Naive B cell (primary cell): Measurements from ENCODE around the gene RAB26. TPM values are rescaled to one million over a fixed set of nuclear protein-coding genes. Genes with fewer than 3 reads are reported as not detected.

Source experiments
- ATAC-seq, 2 donors: fragments of 150-1000 bp; cut with Tn5 transposase; 2 replicates each; pipeline ENCODE4 v1.10.0; 2021; ENCODE audit warnings: low read depth in 2 of 2, mild to moderate bottlenecking in 2 of 2, moderate library complexity in 2 of 2
- DNase-seq: peaks from one replicate; pipeline ENCODE4 v3.0.0; 2022
- H3K27ac Mint-ChIP-seq, 6 donors: one replicate each; pipeline ENCODE4 v1.8.0; 2020 to 2022; ENCODE audit warnings: mild to moderate bottlenecking in 6 of 6, mixed read lengths in 6 of 6, moderate library complexity in 5 of 6, inconsistent platforms in 2 of 6
- H3K27me3 Mint-ChIP-seq, 3 donors: one replicate each; pipeline ENCODE4 v1.8.0; 2021 to 2022; ENCODE audit warnings: mixed read lengths in 3 of 3, mild to moderate bottlenecking in 1 of 3
- H3K36me3 Mint-ChIP-seq, 2 donors: one replicate each; pipeline ENCODE4 v1.8.0; 2020 to 2022; ENCODE audit warnings: mixed read lengths in 2 of 2, inconsistent platforms in 1 of 2, mild to moderate bottlenecking in 1 of 2
- H3K4me1 Mint-ChIP-seq, 3 donors: one replicate each; pipeline ENCODE4 v1.8.0; 2020 to 2022; ENCODE audit warnings: mixed read lengths in 3 of 3, inconsistent platforms in 1 of 3, mild to moderate bottlenecking in 1 of 3, moderate library complexity in 1 of 3
- H3K4me3 Mint-ChIP-seq, 8 donors: one replicate each; pipeline ENCODE4 v1.8.0; 2020 to 2022; ENCODE audit warnings: mild to moderate bottlenecking in 8 of 8, mixed read lengths in 8 of 8, moderate library complexity in 8 of 8, inconsistent platforms in 2 of 8
- H3K9me3 Mint-ChIP-seq, 7 donors: one replicate each; pipeline ENCODE4 v1.8.0; 2020 to 2022; ENCODE audit warnings: mixed read lengths in 7 of 7, mild to moderate bottlenecking in 5 of 7, inconsistent platforms in 2 of 7, moderate library complexity in 1 of 7
- polyA plus RNA-seq, 6 donors: library from polyadenylated mRNA; unstranded; fragments of 300-500 nt; fragmentation: Illumina TruSeq; gene quantifications; one replicate each; pipeline ENCODE4 v1.2.3, GENCODE V29; 2021; ENCODE audit warnings: low read depth in 6 of 6

RAB26 gene
- polyA plus RNA-seq, 6 donors from 2014 or later: 0.66 to 2.7 (median 1.4) TPM; not detected in 1

- H3K9me3 Mint-ChIP-seq: no peaks in the 10 kb centered on the region
- ATAC-seq (no peak), DNase-seq (no peak)
- no peak overlapping the region for H3K4me3 Mint-ChIP-seq
- no peaks in the 10 kb centered on the region for H3K27me3 Mint-ChIP-seq
- no peak overlapping the region for H3K27ac Mint-ChIP-seq
- peaks cover 0 to 7% of the 10 kb centered on the region in 2 donors for H3K36me3 Mint-ChIP-seq
- H3K4me1 Mint-ChIP-seq: no peaks in the 10 kb centered on the region
These were observed 29.1 kb downstream of the RAB26 start for GRCh38 chr16:2177561-2177960.

DNA sequence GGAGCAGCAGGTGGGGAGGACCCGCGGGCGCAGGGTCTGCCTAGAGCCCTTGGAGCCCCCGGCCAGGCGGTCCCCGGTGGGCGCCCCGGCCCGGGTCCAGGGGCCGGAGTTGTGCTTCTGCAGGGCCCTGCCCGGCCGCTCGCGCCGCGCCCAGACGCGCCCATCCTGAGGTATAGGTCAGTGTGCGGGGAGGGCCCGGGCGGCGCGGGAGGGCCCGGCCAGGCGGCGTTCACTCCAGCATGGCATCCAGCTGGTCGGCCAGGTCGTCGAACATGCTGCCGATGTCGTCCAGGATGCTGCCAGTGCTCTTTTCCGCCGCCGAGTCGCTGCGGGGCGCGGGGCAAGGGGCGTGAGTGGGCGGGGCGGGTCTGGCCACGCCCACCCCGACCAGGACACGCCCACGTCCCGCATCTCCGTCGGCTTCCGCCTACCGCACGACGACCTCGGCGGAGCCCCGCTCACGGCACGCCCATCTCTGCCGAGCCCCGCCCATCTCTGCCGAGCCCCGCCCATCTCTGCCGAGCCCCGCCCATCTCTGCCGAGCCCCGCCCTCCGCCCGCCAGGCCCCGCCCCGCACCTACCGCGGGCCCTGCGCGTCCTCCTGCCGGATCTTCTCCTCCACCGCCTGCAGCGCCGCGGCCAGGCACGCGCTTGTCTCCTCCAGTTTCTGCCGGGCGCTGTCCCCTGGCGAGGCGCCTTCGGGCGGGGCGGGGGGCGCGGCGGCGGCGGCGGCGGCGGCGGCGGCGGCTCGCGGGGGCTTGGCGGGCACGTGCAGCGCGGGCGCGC, 30.1 kb downstream of the RAB26 start:
- Mint-ChIP-seq H3K36me3 (peaks cover 0 to 7% of the 10 kb centered on the region in 2 donors), H3K27me3 (no peaks in the 10 kb centered on the region), H3K4me1 (no peaks in the 10 kb centered on the region), H3K9me3 (no peaks in the 10 kb centered on the region), H3K4me3 (no peak overlapping the region), H3K27ac (no peak overlapping the region)
- peak; percentile 58 to 60 for ATAC-seq
- DNase-seq: no peak

- Mint-ChIP-seq H3K4me3 (no peak overlapping the region), H3K4me1 (no peaks in the 10 kb centered on the region)
- no peak for ATAC-seq
These were observed 30.7 kb downstream of the RAB26 start for GRCh38 chr16:2179107-2179501.

DNA sequence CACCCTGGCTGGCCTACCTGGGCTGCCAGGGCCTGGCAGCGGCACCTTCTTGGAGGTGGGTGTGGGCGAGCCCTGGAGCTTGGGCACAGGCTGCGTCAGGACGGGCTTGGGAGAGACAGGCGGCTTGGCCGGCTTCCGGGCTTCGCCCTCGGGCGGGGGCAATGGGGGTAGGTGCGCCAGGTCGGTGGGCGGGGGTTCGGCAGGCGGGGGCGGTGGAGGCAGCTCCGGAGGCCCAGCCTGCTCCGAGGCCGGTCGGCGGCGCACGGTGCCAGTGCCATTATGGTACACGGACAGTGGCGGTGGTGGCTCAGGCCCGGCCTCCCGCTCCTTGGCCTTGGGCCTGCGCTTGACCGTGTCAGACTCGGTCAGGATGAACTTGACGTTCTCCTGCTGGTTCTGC, 31.2 kb downstream of the RAB26 start:
- ATAC-seq (no peak), DNase-seq (no peak)
- Mint-ChIP-seq H3K27me3 (no peaks in the 10 kb centered on the region), H3K4me3 (no peak overlapping the region), H3K9me3 (no peaks in the 10 kb centered on the region), H3K36me3 (no peaks in the 10 kb centered on the region), H3K27ac (no peak overlapping the region), H3K4me1 (no peaks in the 10 kb centered on the region)

More at GRCh38 chr16:2179107-2179501, 30.7 kb downstream of the RAB26 start:
- no peak for DNase-seq
- Mint-ChIP-seq H3K36me3 (peaks cover 0 to 2% of the 10 kb centered on the region in 2 donors), H3K9me3 (no peaks in the 10 kb centered on the region), H3K27ac (no peak overlapping the region), H3K27me3 (no peaks in the 10 kb centered on the region)

DNA sequence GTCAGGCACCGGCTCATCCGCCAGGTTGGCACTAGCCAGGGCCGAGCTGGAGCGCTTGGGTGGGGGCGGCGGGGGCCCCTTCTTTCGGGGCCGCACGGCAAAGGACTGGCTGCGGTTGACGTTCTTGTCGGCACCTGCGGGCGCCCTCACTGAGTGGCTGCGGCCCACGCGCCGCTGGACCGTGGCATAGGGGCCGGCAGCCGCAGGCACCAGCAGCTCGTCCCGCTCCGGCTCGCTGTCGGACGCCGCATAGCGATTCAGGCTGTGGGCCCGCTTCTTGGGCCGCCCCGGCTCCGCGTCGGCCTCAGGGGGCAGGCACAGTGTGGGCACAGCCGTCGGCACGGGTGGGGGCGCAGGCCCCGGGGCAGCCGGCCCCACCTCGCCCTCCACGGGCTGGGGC, 32.0 kb downstream of the RAB26 start:
- no peaks in the 10 kb centered on the region for H3K27me3 Mint-ChIP-seq
- no peaks in the 10 kb centered on the region for H3K9me3 Mint-ChIP-seq
- H3K4me1 Mint-ChIP-seq: no peaks in the 10 kb centered on the region
- H3K27ac Mint-ChIP-seq: no peak overlapping the region
- no peak overlapping the region for H3K4me3 Mint-ChIP-seq
- H3K36me3 Mint-ChIP-seq: no peaks in the 10 kb centered on the region
- DNase-seq: no peak
- no peak for ATAC-seq

- no peak for DNase-seq
- no peaks in the 10 kb centered on the region for H3K27me3 Mint-ChIP-seq
- no peaks in the 10 kb centered on the region for H3K4me1 Mint-ChIP-seq
- ATAC-seq: no peak
- H3K27ac Mint-ChIP-seq: no peak overlapping the region
- H3K4me3 Mint-ChIP-seq: peak overlapping the region in 1 of 8 donors; percentile 40
- no peaks in the 10 kb centered on the region for H3K9me3 Mint-ChIP-seq
- no peaks in the 10 kb centered on the region for H3K36me3 Mint-ChIP-seq
These were observed 32.8 kb downstream of the RAB26 start for GRCh38 chr16:2180962-2181923.

DNA sequence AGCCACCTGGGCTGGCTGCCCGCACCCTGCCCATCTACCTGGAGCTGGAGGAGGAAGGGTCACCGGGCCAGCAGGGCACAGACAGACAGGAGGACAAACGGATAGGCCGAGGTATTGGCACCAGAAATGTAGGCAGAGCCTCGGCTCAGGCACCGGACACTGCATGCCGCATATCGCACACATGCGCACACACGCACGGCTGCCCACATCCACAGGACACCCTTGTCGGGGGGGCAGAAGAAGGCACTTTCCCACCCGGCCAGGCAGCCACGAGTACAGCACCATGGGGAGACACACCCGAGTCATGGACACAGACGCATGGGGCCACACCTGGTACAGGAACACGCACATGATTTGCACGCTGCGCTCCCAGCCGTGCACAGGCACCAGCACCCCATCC, 33.5 kb downstream of the RAB26 start:
- no peaks in the 10 kb centered on the region for H3K9me3 Mint-ChIP-seq
- no peaks in the 10 kb centered on the region for H3K36me3 Mint-ChIP-seq
- peak overlapping the region in 1 of 6 donors; percentile 74 for H3K27ac Mint-ChIP-seq
- no peak for ATAC-seq
- no peaks in the 10 kb centered on the region for H3K4me1 Mint-ChIP-seq
- no peak for DNase-seq
- no peaks in the 10 kb centered on the region for H3K27me3 Mint-ChIP-seq
- H3K4me3 Mint-ChIP-seq: no peak overlapping the region

GRCh38 chr16:2183671-2184070, 35.2 kb downstream of the RAB26 start:
- ATAC-seq: no peak

DNA sequence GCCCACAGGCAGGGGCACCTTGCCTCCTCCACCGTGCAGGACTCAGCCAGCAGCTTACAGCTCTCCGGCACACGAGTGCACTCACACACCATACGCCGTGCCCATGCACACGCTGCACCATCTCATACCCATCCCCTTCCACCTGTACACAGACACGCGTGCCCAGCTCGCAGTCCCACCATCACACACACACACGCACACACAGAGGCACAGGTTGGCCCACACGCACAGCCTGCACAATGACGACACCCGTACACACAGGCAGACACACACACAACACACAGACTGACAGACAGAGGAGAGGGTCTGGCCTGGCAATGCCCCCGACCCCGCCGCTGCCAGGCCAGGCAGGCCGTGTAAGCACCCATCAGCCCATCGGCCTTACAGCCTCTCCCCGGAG, 35.9 kb downstream of the RAB26 start:
- H3K4me3 Mint-ChIP-seq: no peak overlapping the region

More at GRCh38 chr16:2183671-2184070, 35.2 kb downstream of the RAB26 start:
- Mint-ChIP-seq H3K4me3 (no peak overlapping the region), H3K27ac (no peak overlapping the region), H3K9me3 (no peaks in the 10 kb centered on the region), H3K36me3 (no peaks in the 10 kb centered on the region), H3K27me3 (no peaks in the 10 kb centered on the region), H3K4me1 (no peaks in the 10 kb centered on the region)
- no peak for DNase-seq

GRCh38 chr16:2184962-2185361, 36.5 kb downstream of the RAB26 start:
- H3K4me3 Mint-ChIP-seq: no peak overlapping the region
- no peaks in the 10 kb centered on the region for H3K4me1 Mint-ChIP-seq
- DNase-seq (no peak), ATAC-seq (no peak)
- no peak overlapping the region for H3K27ac Mint-ChIP-seq
- no peaks in the 10 kb centered on the region for H3K27me3 Mint-ChIP-seq
- no peaks in the 10 kb centered on the region for H3K36me3 Mint-ChIP-seq
- H3K9me3 Mint-ChIP-seq: no peaks in the 10 kb centered on the region

More for the DNA sequence above, 35.9 kb downstream of the RAB26 start:
- no peak for ATAC-seq
- DNase-seq: no peak
- Mint-ChIP-seq H3K27me3 (no peaks in the 10 kb centered on the region), H3K27ac (no peak overlapping the region), H3K9me3 (no peaks in the 10 kb centered on the region), H3K36me3 (no peaks in the 10 kb centered on the region), H3K4me1 (no peaks in the 10 kb centered on the region)

GRCh38 chr16:2186064-2186463, 37.6 kb downstream of the RAB26 start:
- no peaks in the 10 kb centered on the region for H3K27me3 Mint-ChIP-seq
- DNase-seq (no peak), ATAC-seq (no peak)
- no peaks in the 10 kb centered on the region for H3K36me3 Mint-ChIP-seq
- H3K4me1 Mint-ChIP-seq: no peaks in the 10 kb centered on the region
- H3K27ac Mint-ChIP-seq: peak overlapping the region in 2 of 6 donors; percentile 27 to 59
- H3K9me3 Mint-ChIP-seq: no peaks in the 10 kb centered on the region
- no peak overlapping the region for H3K4me3 Mint-ChIP-seq

GRCh38 chr16:2186505-2186904, 38.1 kb downstream of the RAB26 start:
- ATAC-seq: no peak
- DNase-seq: no peak
- no peaks in the 10 kb centered on the region for H3K9me3 Mint-ChIP-seq
- H3K4me3 Mint-ChIP-seq: no peak overlapping the region
- H3K27ac Mint-ChIP-seq: peak overlapping the region in 1 of 6 donors; percentile 59
- peaks cover 0 to 1% (median under 1%) of the 10 kb centered on the region in 3 donors for H3K27me3 Mint-ChIP-seq
- H3K4me1 Mint-ChIP-seq: no peaks in the 10 kb centered on the region
- no peaks in the 10 kb centered on the region for H3K36me3 Mint-ChIP-seq

DNA sequence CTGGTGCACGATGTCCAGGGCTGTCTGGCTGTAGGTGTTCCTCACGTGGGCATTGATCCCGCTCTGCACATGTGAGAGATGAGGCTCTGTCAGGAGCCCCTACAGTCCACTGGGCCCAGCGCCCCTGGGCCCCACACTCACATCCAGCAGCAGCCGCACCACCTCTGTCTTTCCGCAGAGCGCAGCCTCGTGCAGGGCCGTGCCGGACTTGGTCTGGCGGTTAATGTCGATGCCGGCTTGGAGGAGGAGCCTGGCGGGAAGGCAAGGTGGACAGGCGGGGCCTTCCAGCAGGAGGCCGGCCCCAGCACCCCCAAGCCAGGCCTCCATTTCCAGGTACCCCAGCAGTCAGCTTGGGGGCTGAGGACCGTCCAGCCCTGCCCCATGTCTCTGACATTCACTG, 38.8 kb downstream of the RAB26 start:
- no peak overlapping the region for H3K4me3 Mint-ChIP-seq
- no peaks in the 10 kb centered on the region for H3K9me3 Mint-ChIP-seq
- ATAC-seq (no peak), DNase-seq (no peak)
- H3K36me3 Mint-ChIP-seq: no peaks in the 10 kb centered on the region
- H3K27ac Mint-ChIP-seq: no peak overlapping the region
- H3K27me3 Mint-ChIP-seq: peaks cover 0 to 8% (median 7%) of the 10 kb centered on the region in 3 donors
- H3K4me1 Mint-ChIP-seq: no peaks in the 10 kb centered on the region

- no peaks in the 10 kb centered on the region for H3K36me3 Mint-ChIP-seq
- no peak for ATAC-seq
- H3K4me3 Mint-ChIP-seq: no peak overlapping the region
- H3K27ac Mint-ChIP-seq: no peak overlapping the region
- no peaks in the 10 kb centered on the region for H3K9me3 Mint-ChIP-seq
- peaks cover 0 to 19% (median 14%) of the 10 kb centered on the region in 3 donors for H3K27me3 Mint-ChIP-seq
- no peak for DNase-seq
- H3K4me1 Mint-ChIP-seq: no peaks in the 10 kb centered on the region
These were observed 40.0 kb downstream of the RAB26 start for GRCh38 chr16:2188395-2188794.
